Measurements from ENCODE around the gene CDH4. TPM values are rescaled to one million over a fixed set of nuclear protein-coding genes. Genes with fewer than 3 reads are reported as not detected.

CDH4 gene
- total RNA-seq, 1 experiment from 2014 or later, result not detected

GRCh38 chr20:61785567-61785816 lies 533.4 kb downstream of the CDH4 start:
- peaks cover 6% of the 10 kb centered on the region; the same call in 1 of the 2 replicates for H3K27me3 ChIP-seq (ENCODE audit: control insufficient read depth, insufficient read depth, low read length)

GRCh38 chr20:61786230-61786629 lies 534.2 kb downstream of the CDH4 start:
- no peaks in the 10 kb centered on the region for H3K4me1 ChIP-seq (ENCODE audit: control insufficient read depth, insufficient read depth, low read length)
- H3K27me3 ChIP-seq (ENCODE audit: control insufficient read depth, insufficient read depth, low read length), result peaks cover 4% of the 10 kb centered on the region; the same call in 1 of the 2 replicates
- DNase-seq (ENCODE audit: low read depth, low spot score) (no peak), ATAC-seq (no peak)
- intact Hi-C loops (cut with micrococcal nuclease; ENCODE audit: unreplicated experiment), result no loop called here
- ChIA-PET CTCF (no interaction called here), POLR2A (no interaction called here)
- TF ChIP-seq TCF7L2 (IDR thresholded peaks at IDR 0.05; ENCODE audit: low read depth, low read length) (no peak), SIN3A (IDR thresholded peaks at IDR 0.05; ENCODE audit: borderline replicate concordance, insufficient read depth, low read depth, low read length) (no peak), REST (IDR thresholded peaks at IDR 0.05; ENCODE audit: insufficient read depth in 1 of 2, low read depth in 2 of 2, low read length in 1 of 2) (no peak), POLR2AphosphoS5 (IDR thresholded peaks at IDR 0.05; ENCODE audit: low read depth, low read length) (no peak)
- TF ChIP-seq, protein P1, sequence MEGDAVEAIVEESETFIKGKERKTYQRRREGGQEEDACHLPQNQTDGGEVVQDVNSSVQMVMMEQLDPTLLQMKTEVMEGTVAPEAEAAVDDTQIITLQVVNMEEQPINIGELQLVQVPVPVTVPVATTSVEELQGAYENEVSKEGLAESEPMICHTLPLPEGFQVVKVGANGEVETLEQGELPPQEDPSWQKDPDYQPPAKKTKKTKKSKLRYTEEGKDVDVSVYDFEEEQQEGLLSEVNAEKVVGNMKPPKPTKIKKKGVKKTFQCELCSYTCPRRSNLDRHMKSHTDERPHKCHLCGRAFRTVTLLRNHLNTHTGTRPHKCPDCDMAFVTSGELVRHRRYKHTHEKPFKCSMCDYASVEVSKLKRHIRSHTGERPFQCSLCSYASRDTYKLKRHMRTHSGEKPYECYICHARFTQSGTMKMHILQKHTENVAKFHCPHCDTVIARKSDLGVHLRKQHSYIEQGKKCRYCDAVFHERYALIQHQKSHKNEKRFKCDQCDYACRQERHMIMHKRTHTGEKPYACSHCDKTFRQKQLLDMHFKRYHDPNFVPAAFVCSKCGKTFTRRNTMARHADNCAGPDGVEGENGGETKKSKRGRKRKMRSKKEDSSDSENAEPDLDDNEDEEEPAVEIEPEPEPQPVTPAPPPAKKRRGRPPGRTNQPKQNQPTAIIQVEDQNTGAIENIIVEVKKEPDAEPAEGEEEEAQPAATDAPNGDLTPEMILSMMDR (IDR thresholded peaks at IDR 0.05), result no peak
- no peak overlapping the region for H3K27ac ChIP-seq (ENCODE audit: low read length)
- H3K36me3 ChIP-seq (ENCODE audit: control insufficient read depth, insufficient read depth, low read length), result no peaks in the 10 kb centered on the region
- in situ Hi-C loops (cut with HindIII; ENCODE audit: low pct_unique_long_range_greater_than_20kb, low sequenced_read_pairs), result no loop called here
- BruUV-seq (replicated peaks), result no TSS peak
- H3K9me3 ChIP-seq (ENCODE audit: control insufficient read depth, insufficient read depth, low read depth, low read length), result no peaks in the 10 kb centered on the region
- H3K4me3 ChIP-seq (ENCODE audit: low read depth in 2 of 2, low read length in 2 of 2), result no peak overlapping the region

More at GRCh38 chr20:61785567-61785816, 533.4 kb downstream of the CDH4 start:
- H3K27ac ChIP-seq (ENCODE audit: low read length), result no peak overlapping the region
- intact Hi-C loops (cut with micrococcal nuclease; ENCODE audit: unreplicated experiment), result no loop called here
- H3K9me3 ChIP-seq (ENCODE audit: control insufficient read depth, insufficient read depth, low read depth, low read length), result no peaks in the 10 kb centered on the region
- TF ChIP-seq REST (IDR thresholded peaks at IDR 0.05; ENCODE audit: insufficient read depth in 1 of 2, low read depth in 2 of 2, low read length in 1 of 2) (no peak), TCF7L2 (IDR thresholded peaks at IDR 0.05; ENCODE audit: low read depth, low read length) (no peak), SIN3A (IDR thresholded peaks at IDR 0.05; ENCODE audit: borderline replicate concordance, insufficient read depth, low read depth, low read length) (no peak), POLR2AphosphoS5 (IDR thresholded peaks at IDR 0.05; ENCODE audit: low read depth, low read length) (no peak)
- TF ChIP-seq, protein P1 (IDR thresholded peaks at IDR 0.05), result no peak
- no peaks in the 10 kb centered on the region for H3K4me1 ChIP-seq (ENCODE audit: control insufficient read depth, insufficient read depth, low read length)
- in situ Hi-C loops (cut with HindIII; ENCODE audit: low pct_unique_long_range_greater_than_20kb, low sequenced_read_pairs), result no loop called here
- ChIA-PET CTCF (no interaction called here), POLR2A (no interaction called here)
- no peaks in the 10 kb centered on the region for H3K36me3 ChIP-seq (ENCODE audit: control insufficient read depth, insufficient read depth, low read length)
- DNase-seq (ENCODE audit: low read depth, low spot score) (no peak), ATAC-seq (no peak)
- no peak overlapping the region for H3K4me3 ChIP-seq (ENCODE audit: low read depth in 2 of 2, low read length in 2 of 2)
- BruUV-seq (replicated peaks), result no TSS peak
